HPDE6-E6E7 (cell line): ENCODE measurements around the gene MEGF11.

ENCODE experiments used
- DNase-seq: peaks from one replicate; pipeline ENCODE4 v3.0.0; 2011; ENCODE audit warnings: missing footprints; ENCODE audit errors: extremely low spot score

MEGF11 gene

GRCh38 chr15:66030650-66031049, 222.9 kb downstream of the MEGF11 start:
- DNase-seq: no peak

- DNase-seq: no peak
Observed at GRCh38 chr15:66029650-66030049, 223.9 kb downstream of the MEGF11 start.

GRCh38 chr15:66027268-66027805, 226.2 kb downstream of the MEGF11 start:
- peak; percentile 55 for DNase-seq

GRCh38 chr15:66025972-66026371, 227.6 kb downstream of the MEGF11 start:
- DNase-seq: no peak

GRCh38 chr15:66025015-66025452, 228.5 kb downstream of the MEGF11 start:
- DNase-seq: no peak

- no peak for DNase-seq
Observed at GRCh38 chr15:66024116-66024515, 229.4 kb downstream of the MEGF11 start.

- DNase-seq: no peak
Observed at GRCh38 chr15:66023311-66023972, 230.1 kb downstream of the MEGF11 start.

- no peak for DNase-seq
Observed at GRCh38 chr15:66022163-66022525, 231.4 kb downstream of the MEGF11 start.

GRCh38 chr15:66021496-66022162, 231.9 kb downstream of the MEGF11 start:
- DNase-seq: no peak

GRCh38 chr15:66019826-66020398, 233.6 kb downstream of the MEGF11 start:
- no peak for DNase-seq

- DNase-seq: no peak
Observed at GRCh38 chr15:66019368-66019767, 234.2 kb downstream of the MEGF11 start.

- DNase-seq: no peak
Observed at GRCh38 chr15:66018488-66018797, 235.1 kb downstream of the MEGF11 start.

GRCh38 chr15:66017792-66018487, 235.6 kb downstream of the MEGF11 start:
- DNase-seq: no peak

- no peak for DNase-seq
Observed at GRCh38 chr15:66017000-66017399, 236.6 kb downstream of the MEGF11 start.

- DNase-seq: no peak
Observed at GRCh38 chr15:66016199-66016598, 237.4 kb downstream of the MEGF11 start.

GRCh38 chr15:66014635-66015182, 238.8 kb downstream of the MEGF11 start:
- no peak for DNase-seq

GRCh38 chr15:66014022-66014421, 239.5 kb downstream of the MEGF11 start:
- DNase-seq: no peak

GRCh38 chr15:66008940-66009562, 244.5 kb downstream of the MEGF11 start:
- DNase-seq: peak; percentile 65

GRCh38 chr15:66007663-66008262, 245.8 kb downstream of the MEGF11 start:
- no peak for DNase-seq

- DNase-seq: peak; percentile 66
Observed at GRCh38 chr15:66006986-66007385, 246.6 kb downstream of the MEGF11 start.

GRCh38 chr15:66004618-66005262, 248.8 kb downstream of the MEGF11 start:
- peak; percentile 54 for DNase-seq
